SU-DHL-6 (cell line): ENCODE data around the gene AFF3.

Source experiments
- H2AFZ ChIP-seq: fragments of 200-600 bp; sonication (generic); 2 replicates; pipeline ENCODE4 v1.6.1; 2014; ENCODE audit warnings: low read depth, mild to moderate bottlenecking, moderate library complexity, mixed read lengths, antibody characterized with exemption, low read length; ENCODE audit not compliant: severe bottlenecking
- H3F3A ChIP-seq: fragments of 200-600 bp; shearing (Covaris generic); 2 replicates; pipeline ENCODE4 v1.6.0; 2016; ENCODE audit warnings: antibody characterized with exemption, mild to moderate bottlenecking; ENCODE audit not compliant: insufficient read depth
- H3K27ac ChIP-seq: fragments of 200-600 bp; sonication (generic); 2 replicates; pipeline ENCODE4 v1.5.1; 2016; ENCODE audit warnings: low read depth, mild to moderate bottlenecking, low read length, moderate library complexity, mixed read lengths
- H3K27me3 ChIP-seq: fragments of 200-600 bp; sonication (generic), shearing (Covaris generic); 2 replicates; pipeline ENCODE4 v1.6.0; 2014; ENCODE audit warnings: mild to moderate bottlenecking, low read length
- H3K36me3 ChIP-seq: fragments of 200-600 bp; sonication (generic); 2 replicates; pipeline ENCODE4 v1.6.1; 2014; ENCODE audit warnings: mild to moderate bottlenecking, low read length, mixed read lengths
- H3K4me2 ChIP-seq: fragments of 300-600, 200-600 bp; shearing (Covaris generic), sonication (generic); 2 replicates; pipeline ENCODE4 v1.6.0; 2014; ENCODE audit warnings: low read length, low read depth, mild to moderate bottlenecking; ENCODE audit not compliant: poor library complexity, severe bottlenecking
- H3K4me3 ChIP-seq: fragments of 200-600 bp; sonication (generic); 2 replicates; pipeline ENCODE4 v1.5.1; 2014; ENCODE audit warnings: antibody characterized with exemption, low read length, mild to moderate bottlenecking, mixed read lengths; ENCODE audit not compliant: insufficient read depth, poor library complexity, severe bottlenecking
- H3K79me2 ChIP-seq: fragments of 200-600 bp; sonication (generic); 2 replicates; pipeline ENCODE4 v1.6.1; 2014; ENCODE audit warnings: mild to moderate bottlenecking, low read length, moderate library complexity; ENCODE audit not compliant: insufficient read depth
- H3K9ac ChIP-seq: fragments of 200-600 bp; sonication (generic); 2 replicates; pipeline ENCODE4 v1.7.0; 2014; ENCODE audit warnings: mild to moderate bottlenecking, low read length
- H3K9me2 ChIP-seq: fragments of 200-600 bp; sonication (generic); replicated peaks from 2 replicates; pipeline ENCODE4 v1.6.1; 2014; ENCODE audit warnings: low read length; ENCODE audit not compliant: insufficient read depth
- H3K9me3 ChIP-seq: fragments of 200-600 bp; sonication (generic); 2 replicates; pipeline ENCODE4 v1.6.1; 2014; ENCODE audit warnings: low read length, mixed read lengths; ENCODE audit not compliant: insufficient read depth
- H4K20me1 ChIP-seq: fragments of 200-600 bp; sonication (generic); 2 replicates; pipeline ENCODE4 v1.6.1; 2014; ENCODE audit warnings: low read depth, mild to moderate bottlenecking, antibody characterized with exemption, low read length, moderate library complexity, mixed read lengths
- EZH2phosphoT487 ChIP-seq: fragments of 200-600 bp; sonication (generic), shearing (Covaris generic); conservative IDR thresholded peaks from 2 replicates; pipeline ENCODE4 v1.6.1; 2018; ENCODE audit warnings: mild to moderate bottlenecking, antibody characterized with exemption, low read length, moderate library complexity, mixed read lengths
- TF ChIP-seq, protein P1 (sequence below): fragments of 200-600 bp; sonication (generic); IDR thresholded peaks from one replicate; pipeline ENCODE4 v1.5.1; 2017; ENCODE audit warnings: antibody characterized with exemption, mild to moderate bottlenecking, low read length, moderate library complexity; ENCODE audit not compliant: insufficient read depth, poor library complexity, severe bottlenecking

The AFF3 gene

GRCh38 chr2:99621774-99622173, 520.6 kb downstream of the AFF3 start:
- Histone ChIP-seq H3K4me2 (no peak overlapping the region), H3K79me2 (no peaks in the 10 kb centered on the region), H3K36me3 (no peaks in the 10 kb centered on the region), H4K20me1 (no peaks in the 10 kb centered on the region), H2AFZ (no peak overlapping the region), H3K4me3 (no peak overlapping the region), H3K27ac (no peak overlapping the region), H3K9me2 (no peaks in the 10 kb centered on the region), H3K27me3 (no peaks in the 10 kb centered on the region), H3K9ac (no peak overlapping the region), H3F3A (no peaks in the 10 kb centered on the region), H3K9me3 (no peaks in the 10 kb centered on the region)
- no peak for TF ChIP-seq EZH2phosphoT487
- TF ChIP-seq, protein P1, sequence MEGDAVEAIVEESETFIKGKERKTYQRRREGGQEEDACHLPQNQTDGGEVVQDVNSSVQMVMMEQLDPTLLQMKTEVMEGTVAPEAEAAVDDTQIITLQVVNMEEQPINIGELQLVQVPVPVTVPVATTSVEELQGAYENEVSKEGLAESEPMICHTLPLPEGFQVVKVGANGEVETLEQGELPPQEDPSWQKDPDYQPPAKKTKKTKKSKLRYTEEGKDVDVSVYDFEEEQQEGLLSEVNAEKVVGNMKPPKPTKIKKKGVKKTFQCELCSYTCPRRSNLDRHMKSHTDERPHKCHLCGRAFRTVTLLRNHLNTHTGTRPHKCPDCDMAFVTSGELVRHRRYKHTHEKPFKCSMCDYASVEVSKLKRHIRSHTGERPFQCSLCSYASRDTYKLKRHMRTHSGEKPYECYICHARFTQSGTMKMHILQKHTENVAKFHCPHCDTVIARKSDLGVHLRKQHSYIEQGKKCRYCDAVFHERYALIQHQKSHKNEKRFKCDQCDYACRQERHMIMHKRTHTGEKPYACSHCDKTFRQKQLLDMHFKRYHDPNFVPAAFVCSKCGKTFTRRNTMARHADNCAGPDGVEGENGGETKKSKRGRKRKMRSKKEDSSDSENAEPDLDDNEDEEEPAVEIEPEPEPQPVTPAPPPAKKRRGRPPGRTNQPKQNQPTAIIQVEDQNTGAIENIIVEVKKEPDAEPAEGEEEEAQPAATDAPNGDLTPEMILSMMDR: no peak

- H3F3A ChIP-seq: no peaks in the 10 kb centered on the region
- TF ChIP-seq, protein P1: no peak
- TF ChIP-seq EZH2phosphoT487: no peak
- no peak overlapping the region for H3K9ac ChIP-seq
These were observed 521.3 kb downstream of the AFF3 start for GRCh38 chr2:99621106-99621505.

DNA sequence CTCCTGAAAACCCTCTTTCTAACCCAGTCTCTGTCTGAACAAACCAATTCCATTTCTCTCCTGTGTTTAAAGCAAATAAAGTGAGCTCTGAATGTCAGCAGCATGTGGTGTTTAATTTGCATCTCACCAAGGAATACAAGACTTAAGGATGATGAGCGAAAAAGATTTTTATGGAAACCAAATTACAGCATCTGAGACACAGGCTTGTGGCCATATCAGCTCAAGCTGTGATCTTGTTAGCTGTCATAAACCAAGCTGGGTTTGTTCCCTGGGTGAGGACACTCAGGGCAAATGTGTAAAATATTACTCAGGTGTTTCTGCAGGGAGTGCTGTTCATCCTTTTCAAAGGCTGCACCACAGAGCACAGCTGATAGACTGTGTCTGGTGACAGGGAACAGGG, 523.2 kb downstream of the AFF3 start:
- TF ChIP-seq, protein P1: no peak
- TF ChIP-seq EZH2phosphoT487: no peak
- H3K4me2 ChIP-seq: no peak overlapping the region

More at GRCh38 chr2:99621106-99621505, 521.3 kb downstream of the AFF3 start:
- no peaks in the 10 kb centered on the region for H4K20me1 ChIP-seq
- no peaks in the 10 kb centered on the region for H3K79me2 ChIP-seq
- H3K4me2 ChIP-seq: no peak overlapping the region
- no peak overlapping the region for H2AFZ ChIP-seq
- no peaks in the 10 kb centered on the region for H3K27me3 ChIP-seq
- H3K9me3 ChIP-seq: no peaks in the 10 kb centered on the region
- H3K27ac ChIP-seq: no peak overlapping the region
- no peak overlapping the region for H3K4me3 ChIP-seq
- H3K36me3 ChIP-seq: no peaks in the 10 kb centered on the region
- no peaks in the 10 kb centered on the region for H3K9me2 ChIP-seq

More for the DNA sequence above, 523.2 kb downstream of the AFF3 start:
- Histone ChIP-seq H2AFZ (no peak overlapping the region), H3K9me2 (no peaks in the 10 kb centered on the region), H3K9ac (no peak overlapping the region), H4K20me1 (no peaks in the 10 kb centered on the region), H3K9me3 (no peaks in the 10 kb centered on the region), H3K79me2 (no peaks in the 10 kb centered on the region), H3K27me3 (no peaks in the 10 kb centered on the region), H3K36me3 (no peaks in the 10 kb centered on the region), H3F3A (no peaks in the 10 kb centered on the region), H3K4me3 (no peak overlapping the region), H3K27ac (no peak overlapping the region)
